ENCODE measurements around the gene OAF. TPM values are rescaled to one million over a fixed set of nuclear protein-coding genes. Genes with fewer than 3 reads are reported as not detected.

The OAF gene
- total RNA-seq, 1 experiment from 2014 or later: 32.3 TPM

- H3K9ac ChIP-seq (ENCODE audit: low read length): no peak overlapping the region
- H3K79me2 ChIP-seq (ENCODE audit: insufficient read depth, low read length): no peaks in the 10 kb centered on the region
- TF ChIP-seq EZH2phosphoT487 (IDR thresholded peaks at IDR 0.05; ENCODE audit: borderline replicate concordance) (no peak), ATF3 (IDR thresholded peaks at IDR 0.05) (no peak), POLR2A (IDR thresholded peaks at IDR 0.05; ENCODE audit: borderline replicate concordance, extremely low read depth, insufficient read depth, insufficient read length) (no peak), EGR1 (IDR thresholded peaks at IDR 0.05; ENCODE audit: low read depth) (no peak), TCF7L2 (IDR thresholded peaks at IDR 0.05; ENCODE audit: borderline replicate concordance, extremely low read depth, insufficient read depth, insufficient read length) (no peak), ZFX (IDR thresholded peaks at IDR 0.05) (no peak), SRF (IDR thresholded peaks at IDR 0.05; ENCODE audit: low read depth) (no peak), JUND (IDR thresholded peaks at IDR 0.05) (no peak), SIN3A (IDR thresholded peaks at IDR 0.05; ENCODE audit: low read depth) (no peak), EZH2 (IDR thresholded peaks at IDR 0.05) (no peak), ELF1 (IDR thresholded peaks at IDR 0.05; ENCODE audit: borderline replicate concordance, low read depth) (no peak), ZNF274 (IDR thresholded peaks at IDR 0.05; ENCODE audit: low read depth, low read length) (no peak), ZBTB33 (IDR thresholded peaks at IDR 0.05; ENCODE audit: extremely low read depth, insufficient replicate concordance, low read length) (no peak), MAX (IDR thresholded peaks at IDR 0.05) (no peak), REST (IDR thresholded peaks at IDR 0.05; ENCODE audit: low read depth) (no peak), CBX3 (IDR thresholded peaks at IDR 0.05; ENCODE audit: low read depth) (no peak), FOSL1 (IDR thresholded peaks at IDR 0.05; ENCODE audit: low read depth) (no peak)
- H3K27ac ChIP-seq (ENCODE audit: low read depth, low read length): no peak overlapping the region
- no peaks in the 10 kb centered on the region for H4K20me1 ChIP-seq (ENCODE audit: insufficient read depth)
- no peak overlapping the region for H3K4me2 ChIP-seq (ENCODE audit: low read length)
- DNase-seq (ENCODE audit: low read depth, low spot score) (no peak), ATAC-seq (no peak)
- intact Hi-C loops (cut with micrococcal nuclease): no loop called here
- H3K9me3 ChIP-seq (ENCODE audit: control insufficient read depth in 1 of 2, insufficient read depth in 1 of 2, low read depth in 1 of 2, low read length in 2 of 2): no peaks in the 10 kb centered on the region
- H3K27me3 ChIP-seq (ENCODE audit: insufficient read depth, low read length): no peaks in the 10 kb centered on the region
- H3K4me3 ChIP-seq (replicated peaks in 1 of 2; ENCODE audit: low read depth in 1 of 2, low read length in 2 of 2): no peak overlapping the region
- CTCF ChIA-PET: no interaction called here
- RAD21 ChIA-PET (ENCODE audit: low non-redundant PET in 1 of 2, low total read pairs in 2 of 2, uncharacterized antibody in 2 of 2, unreplicated experiment in 2 of 2): no interaction called here
- no peaks in the 10 kb centered on the region for H3K36me3 ChIP-seq (ENCODE audit: control insufficient read depth in 1 of 2, insufficient read depth in 2 of 2, low read length in 2 of 2)
- no peak overlapping the region for H2AFZ ChIP-seq (ENCODE audit: low read depth, low read length, poor library complexity, severe bottlenecking)
- no peaks in the 10 kb centered on the region for H3K9me2 ChIP-seq (ENCODE audit: insufficient read depth)
- H3K4me1 ChIP-seq (ENCODE audit: control insufficient read depth in 1 of 2, insufficient read depth in 2 of 2, low read length in 2 of 2): peaks cover 6 to 10% of the 10 kb centered on the region in 2 experiments; a peak in 3 of 4 replicates
- no TSS peak for BruUV-seq (replicated peaks)
- POLR2A ChIA-PET: no interaction called here
These were observed 7.3 kb downstream of the OAF start for GRCh38 chr11:120217941-120218694.

Measured in HCT116 (cell line).